NCI-H1048 (cell line): ENCODE measurements around the gene OR4S1.
"Not testable (repeated sequence)": the region's sequence is repeated elsewhere in the genome, so short reads cannot be mapped to it uniquely, and the experiment has no call there.

Source experiments
- DNase-seq: peaks from one replicate; lab custom pipeline; 2025; lab: John Stamatoyannopoulos, UW

Gene OR4S1

GRCh38 chr11:48305923-48306322 lies at the start of gene OR4S1:
OR4S1 (plus strand) TSS chr11:48306223; CDS start chr11:48306223, 0 bp downstream.
- DNase-seq: no peak

GRCh38 chr11:48261600-48261999 lies 44.4 kb upstream of the OR4S1 start:
- DNase-seq: no peak

GRCh38 chr11:48263423-48263911 lies 42.6 kb upstream of the OR4S1 start, which contains the start of gene OR4X1:
OR4X1 (plus strand) TSS chr11:48263861; CDS start chr11:48263861, 0 bp downstream.
- no peak for DNase-seq

- no peak for DNase-seq
These were observed 35.4 kb upstream of the OR4S1 start for GRCh38 chr11:48270621-48271020.

- no peak for DNase-seq
These were observed 33.4 kb upstream of the OR4S1 start for GRCh38 chr11:48272606-48273005.

- DNase-seq: peak; percentile 45
These were observed 1.9 kb downstream of the OR4S1 start for GRCh38 chr11:48307760-48308386.

- DNase-seq: not testable (repeated sequence)
These were observed 7.6 kb downstream of the OR4S1 start for GRCh38 chr11:48313590-48313989.

GRCh38 chr11:48319813-48320212 lies 13.8 kb downstream of the OR4S1 start:
- DNase-seq: not testable (repeated sequence)

- DNase-seq: not testable (repeated sequence)
These were observed 18.6 kb downstream of the OR4S1 start, which contains the start of gene OR4C3 for GRCh38 chr11:48324620-48325019. OR4C3 (plus strand) TSS chr11:48324920; CDS start chr11:48325022, 102 bp downstream.

- DNase-seq: no peak
These were observed 35.4 kb downstream of the OR4S1 start for GRCh38 chr11:48341466-48341865.

- DNase-seq: not testable (repeated sequence)
These were observed 36.5 kb downstream of the OR4S1 start for GRCh38 chr11:48342505-48342904.

- not testable (repeated sequence) for DNase-seq
These were observed 40.3 kb downstream of the OR4S1 start for GRCh38 chr11:48346286-48346685.

- DNase-seq: no peak
These were observed 48.0 kb downstream of the OR4S1 start for GRCh38 chr11:48354013-48354412.

- no peak for DNase-seq
These were observed 48.7 kb downstream of the OR4S1 start for GRCh38 chr11:48354677-48355076.
